ENCODE measurements around the gene ODAD4.
"Not testable (repeated sequence)": the region's sequence is repeated elsewhere in the genome, so short reads cannot be mapped to it uniquely, and the experiment has no call there.

Gene ODAD4

DNA sequence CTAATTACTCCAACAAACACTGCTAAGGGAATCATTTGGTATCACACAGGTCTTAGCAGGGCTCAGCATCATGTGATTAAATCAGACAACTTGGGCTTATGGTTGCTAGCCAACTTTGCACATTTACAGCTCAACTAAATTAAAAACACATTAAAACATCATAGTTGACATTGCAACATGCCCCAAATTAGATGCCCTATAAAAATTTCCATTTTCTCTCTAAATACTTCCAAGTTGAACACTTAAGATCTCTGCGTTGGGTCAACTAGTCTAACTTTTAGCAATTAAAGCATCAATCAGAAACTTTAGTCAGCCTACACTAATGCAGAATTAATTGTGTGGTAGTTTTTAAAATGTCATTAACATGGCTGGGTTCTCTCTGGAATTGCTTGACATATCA is 74.7 kb downstream of the ODAD4 start:
- DNase-seq, result no peak

DNA sequence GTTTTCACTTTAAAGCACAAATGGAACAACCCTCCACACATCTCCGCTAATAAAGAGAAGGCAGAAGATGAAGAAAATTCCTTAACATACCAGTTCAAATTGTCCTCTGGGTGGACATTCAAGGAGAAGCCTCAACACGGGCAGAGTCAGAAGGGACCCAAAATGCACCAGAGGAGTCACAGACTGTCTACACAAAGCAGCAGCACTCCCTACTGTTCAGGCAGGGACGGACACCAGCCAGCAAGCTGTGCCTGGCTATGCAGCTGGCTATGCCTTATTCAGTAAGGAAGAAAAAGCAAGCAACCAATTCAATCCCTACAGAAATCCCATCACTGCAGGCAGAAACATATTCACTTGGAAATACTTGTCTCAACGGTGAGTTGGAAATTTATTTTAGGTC is 78.8 kb downstream of the ODAD4 start:
- DNase-seq, result no peak

GRCh38 chr17:42010266-42010680 is 79.9 kb downstream of the ODAD4 start:
- not testable (repeated sequence) for DNase-seq

- no peak for DNase-seq
Measured at GRCh38 chr17:42010898-42011516, 80.6 kb downstream of the ODAD4 start.

DNA sequence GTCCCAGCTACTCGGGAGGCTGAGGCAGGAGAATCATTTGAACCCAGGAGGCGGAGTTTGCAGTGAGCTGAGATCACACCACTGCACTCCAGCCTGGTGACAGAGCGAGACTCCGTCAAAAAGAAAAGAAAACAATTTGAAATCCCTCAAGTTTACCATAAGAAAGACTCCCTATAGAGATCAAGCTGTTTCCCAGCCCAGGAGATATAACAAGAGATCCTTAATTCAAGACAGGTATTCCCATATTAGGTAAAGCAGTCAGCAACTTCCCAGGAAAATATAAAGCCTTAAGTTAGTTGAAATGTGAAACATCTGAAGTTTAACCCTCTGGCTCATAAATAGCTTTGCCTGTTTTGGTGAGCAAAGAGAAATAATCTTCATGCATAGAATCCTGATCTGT is 81.9 kb downstream of the ODAD4 start:
- not testable (repeated sequence) for DNase-seq

DNA sequence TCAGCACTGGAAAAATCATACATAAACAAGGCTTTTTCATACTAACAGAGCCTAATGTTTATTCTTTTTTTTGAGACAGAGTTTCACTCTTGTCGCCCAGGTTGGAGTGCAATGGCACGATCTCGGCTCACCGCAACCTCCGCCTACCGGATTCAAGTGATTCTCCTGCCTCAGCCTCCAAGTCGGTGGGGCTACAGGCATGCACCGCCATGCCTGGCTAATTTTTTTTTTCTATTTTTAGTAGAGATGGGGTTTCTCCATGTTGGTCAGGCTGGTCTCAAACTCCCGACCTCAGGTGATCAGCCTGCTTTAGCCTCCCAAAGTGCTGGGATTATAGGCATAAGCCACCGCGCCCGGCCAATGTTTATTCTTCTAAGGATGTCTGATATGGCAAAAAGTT is 83.3 kb downstream of the ODAD4 start:
- not testable (repeated sequence) for DNase-seq

All from kidney glomerular epithelial cell (primary cell).